ENCODE data around the gene PRICKLE3.

Gene PRICKLE3

GRCh38 chrX:49191574-49192011, 5.4 kb upstream of the PRICKLE3 start:
- no peak for DNase-seq (ENCODE audit: low read depth)
- no peak for TF ChIP-seq CTCF (IDR thresholded peaks at IDR 0.05; ENCODE audit: insufficient read depth, low read depth, low read length, missing control alignments)
- H3K4me3 ChIP-seq (ENCODE audit: low read length): peak overlapping the region; percentile 64

- no peak for TF ChIP-seq CTCF (IDR thresholded peaks at IDR 0.05; ENCODE audit: insufficient read depth, low read depth, low read length, missing control alignments)
- DNase-seq (ENCODE audit: low read depth): peak; percentile 98
- H3K4me3 ChIP-seq (ENCODE audit: low read length): peak overlapping the region; percentile 64
These were observed 4.8 kb upstream of the PRICKLE3 start for GRCh38 chrX:49190821-49191573.

GRCh38 chrX:49189606-49190005, 3.4 kb upstream of the PRICKLE3 start:
- no peak for TF ChIP-seq CTCF (IDR thresholded peaks at IDR 0.05; ENCODE audit: insufficient read depth, low read depth, low read length, missing control alignments)
- DNase-seq (ENCODE audit: low read depth): no peak
- H3K4me3 ChIP-seq (ENCODE audit: low read length): peak overlapping the region; percentile 19

- no peak overlapping the region for H3K4me3 ChIP-seq (ENCODE audit: low read length)
- no peak for TF ChIP-seq CTCF (IDR thresholded peaks at IDR 0.05; ENCODE audit: insufficient read depth, low read depth, low read length, missing control alignments)
These were observed 2.4 kb upstream of the PRICKLE3 start for GRCh38 chrX:49188468-49189076.

GRCh38 chrX:49187526-49187925, 1.4 kb upstream of the PRICKLE3 start:
- no peak for DNase-seq (ENCODE audit: low read depth)
- TF ChIP-seq CTCF (IDR thresholded peaks at IDR 0.05; ENCODE audit: insufficient read depth, low read depth, low read length, missing control alignments): no peak

More at GRCh38 chrX:49188468-49189076, 2.4 kb upstream of the PRICKLE3 start:
- no peak for DNase-seq (ENCODE audit: low read depth)

GRCh38 chrX:49187028-49187394, 838 bp upstream of the PRICKLE3 start:
- no peak for TF ChIP-seq CTCF (IDR thresholded peaks at IDR 0.05; ENCODE audit: insufficient read depth, low read depth, low read length, missing control alignments)
- DNase-seq (ENCODE audit: low read depth): no peak
- H3K4me3 ChIP-seq (ENCODE audit: low read length): no peak overlapping the region

More at GRCh38 chrX:49187526-49187925, 1.4 kb upstream of the PRICKLE3 start:
- no peak overlapping the region for H3K4me3 ChIP-seq (ENCODE audit: low read length)
